GM06990 (cell line): Measurements from ENCODE around the gene PAGE2B.

ENCODE experiments used
- DNase-seq: peaks from one replicate; pipeline ENCODE4 v3.0.0-alpha.2; 2011; ENCODE audit not compliant: insufficient read length; ENCODE audit errors: extremely low read depth
- H3K27me3 ChIP-seq: replicated peaks from 2 replicates; pipeline ENCODE4 v1.6.0; 2011; ENCODE audit warnings: low read length; ENCODE audit not compliant: control insufficient read depth, insufficient read depth
- H3K36me3 ChIP-seq: 2 replicates; pipeline ENCODE4 v1.5.1; 2011; ENCODE audit warnings: low read length; ENCODE audit not compliant: control insufficient read depth, insufficient read depth
- H3K4me3 ChIP-seq: replicated peaks from 2 replicates; pipeline ENCODE4 v1.5.1; 2011; ENCODE audit warnings: low read depth, mild to moderate bottlenecking, control low read depth, low read length
- TF ChIP-seq, protein P1 (sequence below): IDR thresholded peaks from 2 replicates; pipeline ENCODE4 v1.5.1; 2011; ENCODE audit warnings: low read length, control low read depth, mild to moderate bottlenecking, inconsistent platforms; ENCODE audit not compliant: insufficient read depth, poor library complexity, severe bottlenecking

PAGE2B gene

DNA sequence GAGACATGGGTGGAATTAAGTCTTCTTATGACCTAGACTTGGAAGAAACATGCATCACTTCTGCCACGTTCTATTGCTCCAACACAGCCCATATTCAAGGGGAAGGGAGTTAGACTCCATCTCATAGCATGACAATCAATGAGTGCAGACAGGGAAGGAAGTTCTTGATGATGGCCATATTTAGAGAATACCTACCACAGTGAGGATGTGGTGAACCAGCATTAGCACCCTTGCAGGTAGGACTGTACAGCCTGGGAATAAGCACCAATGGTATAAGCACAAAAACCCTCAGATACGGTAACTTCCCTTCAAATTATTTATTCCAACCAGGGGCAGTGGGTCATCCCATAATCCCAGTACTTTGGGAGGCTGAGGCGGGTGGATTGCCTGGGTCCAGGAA lies 43.7 kb downstream of the PAGE2B start:
- no peak for DNase-seq
- Histone ChIP-seq H3K4me3 (no peak overlapping the region), H3K36me3 (no peaks in the 10 kb centered on the region), H3K27me3 (no peaks in the 10 kb centered on the region)
- TF ChIP-seq, protein P1, sequence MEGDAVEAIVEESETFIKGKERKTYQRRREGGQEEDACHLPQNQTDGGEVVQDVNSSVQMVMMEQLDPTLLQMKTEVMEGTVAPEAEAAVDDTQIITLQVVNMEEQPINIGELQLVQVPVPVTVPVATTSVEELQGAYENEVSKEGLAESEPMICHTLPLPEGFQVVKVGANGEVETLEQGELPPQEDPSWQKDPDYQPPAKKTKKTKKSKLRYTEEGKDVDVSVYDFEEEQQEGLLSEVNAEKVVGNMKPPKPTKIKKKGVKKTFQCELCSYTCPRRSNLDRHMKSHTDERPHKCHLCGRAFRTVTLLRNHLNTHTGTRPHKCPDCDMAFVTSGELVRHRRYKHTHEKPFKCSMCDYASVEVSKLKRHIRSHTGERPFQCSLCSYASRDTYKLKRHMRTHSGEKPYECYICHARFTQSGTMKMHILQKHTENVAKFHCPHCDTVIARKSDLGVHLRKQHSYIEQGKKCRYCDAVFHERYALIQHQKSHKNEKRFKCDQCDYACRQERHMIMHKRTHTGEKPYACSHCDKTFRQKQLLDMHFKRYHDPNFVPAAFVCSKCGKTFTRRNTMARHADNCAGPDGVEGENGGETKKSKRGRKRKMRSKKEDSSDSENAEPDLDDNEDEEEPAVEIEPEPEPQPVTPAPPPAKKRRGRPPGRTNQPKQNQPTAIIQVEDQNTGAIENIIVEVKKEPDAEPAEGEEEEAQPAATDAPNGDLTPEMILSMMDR = no peak

DNA sequence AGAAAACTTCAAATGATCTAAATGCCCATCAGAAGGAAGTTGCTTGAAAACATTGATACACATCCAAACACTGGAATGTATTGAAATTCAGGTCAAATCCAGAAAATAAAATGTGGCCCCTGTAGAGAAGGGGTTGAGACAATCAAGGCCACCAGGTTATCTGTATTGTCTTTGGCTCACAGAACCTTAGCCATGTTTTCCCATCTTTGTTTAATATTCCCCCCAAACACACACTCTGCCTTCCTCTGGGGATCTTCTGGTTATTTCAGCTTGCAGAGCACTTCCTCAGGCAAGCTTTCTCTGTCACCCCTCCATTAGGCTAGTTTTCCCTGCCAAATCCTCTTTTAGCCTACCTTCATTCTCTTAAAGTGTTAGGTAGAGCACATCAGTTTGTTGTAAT lies 44.4 kb downstream of the PAGE2B start:
- no peaks in the 10 kb centered on the region for H3K27me3 ChIP-seq
- no peak for DNase-seq
- H3K4me3 ChIP-seq = no peak overlapping the region
- TF ChIP-seq, protein P1 = no peak
- no peaks in the 10 kb centered on the region for H3K36me3 ChIP-seq

DNA sequence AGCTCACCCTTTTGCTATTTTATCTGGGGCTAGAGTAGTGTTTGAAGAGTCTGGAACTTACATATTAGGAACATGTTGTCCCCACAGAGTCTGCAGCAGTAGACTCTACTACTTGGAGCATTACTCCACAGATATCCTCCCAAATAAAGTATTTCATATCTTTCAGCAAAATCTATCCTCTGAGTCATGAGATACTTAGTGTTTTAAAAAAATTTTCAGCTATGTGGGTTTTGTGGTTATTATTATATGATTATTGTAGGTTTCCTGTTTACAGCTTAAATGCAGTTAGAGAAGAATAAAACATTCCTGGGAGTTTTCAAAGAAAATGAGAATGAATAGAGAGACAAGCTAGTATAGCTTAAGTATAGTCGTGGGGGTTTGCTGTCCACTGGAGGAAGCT lies 44.9 kb downstream of the PAGE2B start:
- no peak for DNase-seq
- Histone ChIP-seq H3K27me3 (no peaks in the 10 kb centered on the region), H3K4me3 (no peak overlapping the region), H3K36me3 (no peaks in the 10 kb centered on the region)
- TF ChIP-seq, protein P1 = no peak

DNA sequence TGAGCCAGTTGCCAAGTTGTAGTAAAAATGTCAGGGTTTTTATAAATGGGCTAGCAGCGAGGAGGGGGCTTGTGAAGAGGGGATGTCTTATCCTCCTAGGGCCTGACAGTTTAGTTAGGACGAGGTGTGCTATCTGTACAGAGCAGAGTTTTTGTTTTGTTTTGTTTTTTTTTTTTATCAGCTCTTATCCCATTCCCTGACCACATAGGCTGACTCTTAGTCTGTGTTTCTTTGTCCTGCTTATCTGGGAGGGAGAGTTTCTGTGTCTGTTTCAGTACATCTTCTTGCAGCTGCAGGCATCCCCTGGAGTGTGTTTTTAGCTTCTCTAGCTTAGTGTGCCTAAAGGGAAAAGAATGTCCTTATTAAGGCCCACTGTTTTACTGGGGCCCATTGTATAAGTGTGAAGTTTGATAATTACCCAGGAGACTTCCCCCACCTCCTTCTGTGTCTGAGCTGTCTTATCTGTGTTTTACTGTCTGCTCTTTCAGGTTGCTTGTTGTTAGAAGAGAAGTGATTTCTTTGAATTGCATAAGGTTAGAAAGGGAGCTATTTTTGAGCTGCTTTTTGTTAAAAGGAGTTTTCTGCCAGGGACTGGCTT lies 46.0 kb downstream of the PAGE2B start:
- no peaks in the 10 kb centered on the region for H3K36me3 ChIP-seq
- no peak for DNase-seq
- TF ChIP-seq, protein P1 = no peak
- H3K4me3 ChIP-seq = no peak overlapping the region
- H3K27me3 ChIP-seq = no peaks in the 10 kb centered on the region

DNA sequence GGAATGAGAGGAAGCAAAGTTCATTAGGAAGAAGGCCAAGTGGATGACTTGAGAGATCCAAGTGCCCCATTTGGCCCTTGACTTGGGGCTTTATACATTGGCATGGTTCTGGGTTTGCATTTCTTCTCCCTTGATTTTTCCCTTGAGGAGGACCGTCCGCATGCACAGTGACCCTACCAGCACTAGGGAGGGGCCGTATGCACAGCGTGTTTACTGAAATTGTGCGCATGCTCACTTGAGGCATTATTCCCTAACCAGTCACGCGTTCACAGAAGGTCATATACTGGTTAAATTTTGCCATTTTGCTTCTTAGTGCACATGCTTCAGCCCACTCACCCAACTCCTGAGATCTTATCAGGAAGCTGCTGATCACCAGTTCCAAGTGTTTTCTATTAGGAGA lies 49.1 kb downstream of the PAGE2B start:
- Histone ChIP-seq H3K4me3 (no peak overlapping the region), H3K36me3 (no peaks in the 10 kb centered on the region), H3K27me3 (no peaks in the 10 kb centered on the region)
- no peak for DNase-seq
- TF ChIP-seq, protein P1 = no peak

DNA sequence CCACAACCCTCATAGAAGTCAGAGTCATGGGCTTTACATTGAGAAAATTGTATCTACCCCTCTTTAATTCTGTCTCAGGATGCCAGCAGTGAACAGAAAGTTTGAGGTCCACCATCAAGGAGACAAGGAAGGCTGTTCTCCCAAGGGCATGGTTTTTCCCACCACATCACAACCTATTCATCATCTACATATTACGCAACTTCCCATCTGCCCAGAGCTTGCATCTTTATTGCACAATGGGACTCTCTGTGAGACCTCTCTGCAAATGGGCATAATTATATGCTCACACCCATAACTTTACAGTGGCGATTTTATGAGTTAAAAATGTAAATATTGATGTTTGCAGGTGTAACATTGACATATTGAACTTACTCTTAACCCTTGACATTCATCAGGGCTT lies 52.9 kb downstream of the PAGE2B start:
- TF ChIP-seq, protein P1 = no peak
- H3K4me3 ChIP-seq = no peak overlapping the region
- H3K36me3 ChIP-seq = no peaks in the 10 kb centered on the region
- no peaks in the 10 kb centered on the region for H3K27me3 ChIP-seq
- no peak for DNase-seq
